ENCODE measurements around the gene GAS6.
"Not testable (repeated sequence)": the region's sequence is repeated elsewhere in the genome, so short reads cannot be mapped to it uniquely, and the experiment has no call there.

Gene GAS6

DNA sequence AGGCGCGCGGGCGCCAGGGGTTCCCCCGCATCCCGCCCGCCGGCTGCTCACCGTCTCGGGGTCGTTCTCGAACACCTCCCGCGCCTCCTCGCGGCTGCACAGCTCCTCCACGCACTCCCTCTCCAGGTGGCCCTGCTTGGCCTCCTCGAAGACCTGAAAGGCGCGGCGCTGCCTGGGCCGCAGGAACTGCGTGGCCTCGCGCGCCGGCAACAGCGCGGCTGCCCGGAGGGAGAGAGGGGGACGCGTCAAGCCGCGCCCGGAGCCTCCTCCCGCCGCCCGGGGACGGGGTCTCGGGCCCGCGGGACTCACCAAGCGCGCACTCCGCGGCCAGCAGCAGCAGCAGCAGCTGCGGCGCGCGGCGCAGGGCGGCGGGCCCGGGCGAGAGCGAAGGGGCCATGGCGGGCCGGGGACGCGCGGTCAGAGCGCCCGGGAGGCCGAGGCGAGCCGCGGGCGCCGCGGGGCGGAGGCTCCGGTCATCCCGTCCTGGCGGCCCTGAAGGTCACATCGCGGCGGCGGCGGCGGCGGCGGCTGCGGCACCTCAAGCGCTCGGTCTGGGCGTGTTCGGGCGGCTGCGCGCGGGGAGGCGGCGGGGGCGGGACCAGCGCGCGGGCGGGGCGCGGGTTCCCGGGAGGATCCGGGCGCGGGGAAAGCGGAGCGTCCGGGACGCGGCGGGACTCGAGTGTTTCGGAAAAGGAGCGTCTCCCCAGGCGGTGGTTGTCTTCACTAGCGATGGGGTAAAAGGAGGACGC is at the start of gene GAS6:
GAS6 (minus strand) TSS at position 553 of the 749 bp plus-strand sequence; CDS start at position 397, 156 bp downstream.
- ChIA-PET POLR2A (no interaction called here), CTCF (no interaction called here)
- DNase-seq (ENCODE audit: extremely low spot score) = peak; percentile 22
- TF ChIP-seq ARNT (IDR thresholded peaks at IDR 0.05) (no peak), FOXM1 (IDR thresholded peaks at IDR 0.05; ENCODE audit: borderline replicate concordance) (no peak), SP1 (IDR thresholded peaks at IDR 0.05) (no peak), CTBP1 (IDR thresholded peaks at IDR 0.05; ENCODE audit: borderline replicate concordance) (no peak), TARDBP (IDR thresholded peaks at IDR 0.05) (no peak), SUZ12 (IDR thresholded peaks at IDR 0.05) (no peak), BHLHE40 (IDR thresholded peaks at IDR 0.05; ENCODE audit: borderline replicate concordance) (no peak), ELF4 (IDR thresholded peaks at IDR 0.05) (no peak), FOXA1 (IDR thresholded peaks at IDR 0.05) (no peak), FOXK2 (IDR thresholded peaks at IDR 0.05) (no peak), L3MBTL2 (conservative IDR thresholded peaks at IDR 0.05) (no peak; the same call in 1 of the 2 replicates), HDGF (IDR thresholded peaks at IDR 0.05; ENCODE audit: borderline replicate concordance) (no peak), NFRKB (IDR thresholded peaks at IDR 0.05) (no peak), LEF1 (IDR thresholded peaks at IDR 0.05; ENCODE audit: borderline replicate concordance) (no peak), ZNF384 (IDR thresholded peaks at IDR 0.05) (no peak)
- TF ChIP-seq, protein P1, sequence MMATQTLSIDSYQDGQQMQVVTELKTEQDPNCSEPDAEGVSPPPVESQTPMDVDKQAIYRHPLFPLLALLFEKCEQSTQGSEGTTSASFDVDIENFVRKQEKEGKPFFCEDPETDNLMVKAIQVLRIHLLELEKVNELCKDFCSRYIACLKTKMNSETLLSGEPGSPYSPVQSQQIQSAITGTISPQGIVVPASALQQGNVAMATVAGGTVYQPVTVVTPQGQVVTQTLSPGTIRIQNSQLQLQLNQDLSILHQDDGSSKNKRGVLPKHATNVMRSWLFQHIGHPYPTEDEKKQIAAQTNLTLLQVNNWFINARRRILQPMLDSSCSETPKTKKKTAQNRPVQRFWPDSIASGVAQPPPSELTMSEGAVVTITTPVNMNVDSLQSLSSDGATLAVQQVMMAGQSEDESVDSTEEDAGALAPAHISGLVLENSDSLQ (IDR thresholded peaks at IDR 0.05) = no peak

DNA sequence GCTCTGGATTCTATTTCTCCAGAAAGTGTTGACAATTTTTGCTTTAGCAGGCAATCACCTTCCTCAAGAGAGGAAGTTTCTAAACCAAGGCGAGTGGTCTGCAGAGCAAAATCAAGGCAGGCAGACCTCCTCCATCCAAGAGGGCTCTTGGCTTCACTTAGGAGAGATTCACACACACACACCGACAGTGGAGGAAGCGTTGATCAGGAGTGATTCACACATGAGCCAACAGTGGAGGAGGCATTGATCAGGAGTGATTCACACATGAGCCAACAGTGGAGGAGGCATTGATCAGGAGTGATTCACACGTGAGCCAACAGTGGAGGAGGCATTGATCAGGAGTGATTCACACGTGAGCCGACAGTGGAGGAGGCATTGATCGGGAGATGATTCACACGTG is 49.5 kb upstream of the GAS6 start:
- CTCF ChIA-PET; DNase-seq (ENCODE audit: extremely low spot score); POLR2A ChIA-PET: not testable (repeated sequence)

DNA sequence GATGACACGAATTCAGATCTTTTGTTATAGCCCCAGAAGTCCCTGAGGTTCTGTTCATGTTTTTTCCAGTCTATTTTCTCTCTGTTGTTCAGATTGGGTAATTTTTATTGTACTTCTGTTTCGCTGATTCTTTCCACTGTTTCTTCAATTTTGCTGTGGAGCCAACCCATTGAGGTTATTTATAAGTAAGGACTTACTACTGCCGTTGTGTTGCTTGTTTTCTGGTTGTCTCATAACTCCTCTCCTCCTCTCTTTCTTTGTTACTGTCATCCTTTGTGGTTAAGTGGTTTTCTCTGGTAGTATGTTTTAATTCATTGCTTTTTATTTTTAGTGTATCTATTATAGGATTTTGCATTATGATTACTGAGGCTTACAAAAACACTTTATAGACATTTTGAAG is 48.7 kb upstream of the GAS6 start:
- TF ChIP-seq CTBP1 (IDR thresholded peaks at IDR 0.05; ENCODE audit: borderline replicate concordance) (no peak), SUZ12 (IDR thresholded peaks at IDR 0.05) (no peak)
- ChIA-PET POLR2A (no interaction called here), CTCF (no interaction called here)
- DNase-seq (ENCODE audit: extremely low spot score) = no peak

DNA sequence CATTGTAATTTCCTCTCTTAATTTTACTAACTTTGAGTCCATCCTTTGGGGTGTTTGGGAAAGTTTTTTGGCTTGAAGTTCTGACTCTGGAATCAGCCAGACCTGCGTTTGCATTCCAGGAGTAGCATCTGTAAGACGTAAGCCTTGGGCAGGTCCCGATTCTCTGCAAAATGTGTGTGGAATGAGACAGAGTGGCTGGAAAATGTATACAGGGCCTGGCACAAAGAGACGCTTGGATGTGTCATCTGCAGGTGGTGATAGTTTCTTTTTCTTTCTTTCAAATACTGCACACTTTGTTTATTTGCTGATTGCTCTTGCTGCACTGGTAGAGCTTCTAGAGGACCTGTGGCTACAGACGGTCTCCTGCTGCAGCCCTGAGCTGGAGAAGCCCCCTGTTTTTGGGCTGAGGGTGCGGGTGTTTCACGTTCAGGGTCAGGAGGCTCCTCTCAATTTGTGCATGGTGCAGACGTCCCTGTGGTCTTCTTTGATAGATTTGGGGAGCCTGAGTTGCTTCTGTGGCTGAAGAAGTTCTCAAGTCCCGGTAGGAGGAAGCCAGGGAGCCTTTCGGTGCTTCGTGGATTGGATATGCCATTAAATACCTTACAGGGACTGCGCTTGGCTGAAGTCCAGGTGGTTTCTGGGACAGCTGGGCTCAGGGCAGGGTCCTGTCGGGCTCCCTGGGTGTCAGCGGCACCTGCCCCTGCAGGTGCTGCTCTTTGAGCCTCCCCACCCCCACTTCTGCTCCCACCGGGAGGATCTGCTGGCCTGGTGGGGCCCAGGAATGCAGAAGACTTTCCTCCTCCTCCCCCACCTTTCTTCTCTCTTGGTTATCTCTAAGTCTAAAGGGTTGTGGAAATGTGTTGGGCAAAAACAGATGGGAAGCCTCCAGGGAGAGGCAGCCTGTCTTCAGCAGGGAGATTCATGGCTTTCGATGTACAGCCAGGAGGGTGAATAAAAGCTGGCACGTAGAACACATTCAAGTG is 44.0 kb upstream of the GAS6 start:
- TF ChIP-seq FOXK2 (IDR thresholded peaks at IDR 0.05) (no peak), NFRKB (IDR thresholded peaks at IDR 0.05) (no peak), BHLHE40 (IDR thresholded peaks at IDR 0.05; ENCODE audit: borderline replicate concordance) (no peak), SP1 (IDR thresholded peaks at IDR 0.05) (no peak), FOXM1 (IDR thresholded peaks at IDR 0.05; ENCODE audit: borderline replicate concordance) (no peak), HDGF (IDR thresholded peaks at IDR 0.05; ENCODE audit: borderline replicate concordance) (no peak), LEF1 (IDR thresholded peaks at IDR 0.05; ENCODE audit: borderline replicate concordance) (no peak), FOXA1 (IDR thresholded peaks at IDR 0.05) (no peak), ARNT (IDR thresholded peaks at IDR 0.05) (no peak), TARDBP (IDR thresholded peaks at IDR 0.05) (no peak), CTBP1 (IDR thresholded peaks at IDR 0.05; ENCODE audit: borderline replicate concordance) (no peak), ZNF384 (IDR thresholded peaks at IDR 0.05) (no peak), ELF4 (IDR thresholded peaks at IDR 0.05) (no peak), SUZ12 (IDR thresholded peaks at IDR 0.05) (no peak), L3MBTL2 (conservative IDR thresholded peaks at IDR 0.05) (no peak)
- TF ChIP-seq, protein P1 (IDR thresholded peaks at IDR 0.05) = no peak; the same call in 1 of the 2 replicates
- ChIA-PET CTCF (no interaction called here), POLR2A (no interaction called here)
- no peak for DNase-seq (ENCODE audit: extremely low spot score)

DNA sequence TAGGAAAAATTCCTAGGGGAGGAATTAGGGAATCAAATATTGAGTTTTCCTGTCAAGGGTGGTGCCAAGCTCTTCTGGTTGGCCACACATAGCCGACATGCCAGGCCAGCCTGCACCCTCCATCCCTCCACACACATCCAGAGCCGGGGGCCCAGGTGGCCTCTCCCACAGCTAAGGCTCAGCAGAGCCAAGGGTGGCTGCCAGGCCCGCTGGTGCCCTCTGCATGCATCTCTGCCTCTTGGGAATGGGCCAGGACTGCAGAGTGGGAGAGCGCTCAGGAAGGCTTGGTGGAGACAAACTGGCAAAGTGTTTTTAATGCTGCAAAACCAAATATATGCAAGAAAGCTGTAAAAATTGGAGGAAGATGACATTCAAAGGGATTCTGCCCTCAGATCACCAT is 42.7 kb upstream of the GAS6 start:
- TF ChIP-seq FOXM1 (IDR thresholded peaks at IDR 0.05; ENCODE audit: borderline replicate concordance) (no peak), FOXK2 (IDR thresholded peaks at IDR 0.05) (no peak), SP1 (IDR thresholded peaks at IDR 0.05) (no peak), TARDBP (IDR thresholded peaks at IDR 0.05) (no peak), L3MBTL2 (conservative IDR thresholded peaks at IDR 0.05) (no peak), SUZ12 (IDR thresholded peaks at IDR 0.05) (no peak), FOXA1 (IDR thresholded peaks at IDR 0.05) (no peak)
- ChIA-PET POLR2A (no interaction called here), CTCF (no interaction called here)
- DNase-seq (ENCODE audit: extremely low spot score) = no peak

DNA sequence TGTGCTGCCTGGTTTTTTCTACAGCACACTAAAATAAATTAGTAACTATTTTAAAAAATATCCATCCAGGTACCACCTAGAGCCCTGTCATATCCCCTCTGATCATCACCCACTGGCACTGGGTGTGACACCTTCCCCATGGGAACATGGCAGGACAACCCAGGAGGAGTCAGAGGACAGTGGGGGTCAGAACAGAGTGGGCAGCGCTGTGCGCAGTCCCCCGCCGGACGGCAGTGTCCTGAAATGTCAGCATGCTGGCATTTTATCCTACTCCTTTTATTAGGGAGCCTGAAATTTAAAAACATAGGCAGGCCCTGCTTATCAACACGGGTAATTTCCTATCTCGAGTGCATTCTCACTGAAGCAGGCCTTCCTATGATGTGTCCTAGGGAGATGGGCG is 42.1 kb upstream of the GAS6 start:
- DNase-seq (ENCODE audit: extremely low spot score) = no peak
- CTCF ChIA-PET = no interaction called here
- no peak for TF ChIP-seq FOXA1 (IDR thresholded peaks at IDR 0.05)
- TF ChIP-seq, protein P1 (IDR thresholded peaks at IDR 0.05) = no peak
- no peak for TF ChIP-seq SUZ12 (IDR thresholded peaks at IDR 0.05)
- TF ChIP-seq L3MBTL2 (conservative IDR thresholded peaks at IDR 0.05) = no peak
- TF ChIP-seq ARNT (IDR thresholded peaks at IDR 0.05) = no peak
- no peak for TF ChIP-seq LEF1 (IDR thresholded peaks at IDR 0.05; ENCODE audit: borderline replicate concordance)
- TF ChIP-seq ZNF384 (IDR thresholded peaks at IDR 0.05) = no peak
- no peak for TF ChIP-seq SP1 (IDR thresholded peaks at IDR 0.05)
- no peak for TF ChIP-seq TARDBP (IDR thresholded peaks at IDR 0.05)

More for the DNA sequence above, 42.1 kb upstream of the GAS6 start:
- POLR2A ChIA-PET = no interaction called here
